Pulmonary artery endothelial cell (primary cell): ENCODE results near the gene IL18. TPM values are rescaled to one million over a fixed set of nuclear protein-coding genes. Genes with fewer than 3 reads are reported as not detected.
A peak's percentile ranks its signal among the peaks of the same experiment; 100 is the strongest.
"Not testable (repeated sequence)": the region's sequence is repeated elsewhere in the genome, so short reads cannot be mapped to it uniquely, and the experiment has no call there.

Source experiments
- DNase-seq: peaks from one replicate; pipeline ENCODE4 v3.0.0-alpha.2; 2011; ENCODE audit warnings: low read depth, low spot score
- total RNA-seq: library from RNA; depleted of rRNA; stranded (reverse); fragments of >200 nt; gene quantifications from 2 replicates; pipeline ENCODE4 v1.2.3, GENCODE V29; 2014

IL18 gene
- total RNA-seq, 1 donor from 2014 or later, result 0.99 TPM

- no peak for DNase-seq
These were observed 8.6 kb upstream of the IL18 start for GRCh38 chr11:112172362-112172994.

DNA sequence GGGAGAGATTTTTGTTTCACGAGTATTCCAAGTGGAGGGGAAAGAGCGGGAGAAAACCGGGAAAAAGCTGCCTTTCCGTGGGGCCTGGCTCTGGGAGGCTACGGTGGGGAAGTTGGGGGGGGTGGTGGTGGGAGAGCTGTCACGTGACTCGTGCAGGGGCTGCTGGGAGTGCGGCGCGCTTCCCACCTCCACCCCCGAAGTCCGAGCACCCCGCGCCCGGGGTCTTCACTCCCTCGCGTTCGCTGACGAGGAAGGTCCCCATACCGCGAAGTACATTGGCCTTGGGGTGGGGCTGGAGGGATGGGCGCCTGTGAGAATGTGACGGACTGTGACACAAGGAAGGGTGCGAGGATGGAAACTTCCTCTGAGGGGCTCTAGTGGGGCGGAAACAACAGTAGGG, 3.3 kb upstream of the IL18 start, which contains the start of gene TEX12:
TEX12 (plus strand) TSS at position 228 of the 400 bp plus-strand sequence. CDS start 1,897 bp downstream, outside the sequence.
- DNase-seq, result no peak

DNA sequence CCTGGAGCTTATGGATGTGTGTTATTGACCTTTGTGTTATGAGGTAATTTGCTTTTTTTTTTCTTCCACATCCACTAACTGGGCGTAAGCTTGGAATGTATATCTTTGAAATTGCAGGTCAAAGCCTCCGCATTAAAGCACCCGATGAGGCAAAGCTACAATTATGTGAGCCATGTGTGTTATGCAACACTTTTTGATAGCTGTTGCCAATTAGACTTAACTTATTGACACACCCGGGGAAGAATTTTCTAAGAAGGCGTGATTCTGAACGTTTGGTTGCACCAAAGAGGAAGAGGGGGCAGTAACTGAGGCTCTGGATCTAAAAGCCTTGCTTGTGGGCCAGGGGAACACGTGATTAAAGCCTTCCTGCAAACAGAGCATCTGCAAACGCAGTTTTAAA, 2.7 kb upstream of the IL18 start:
- DNase-seq, result no peak

GRCh38 chr11:112165049-112165448, 1.2 kb upstream of the IL18 start:
- DNase-seq, result no peak

DNA sequence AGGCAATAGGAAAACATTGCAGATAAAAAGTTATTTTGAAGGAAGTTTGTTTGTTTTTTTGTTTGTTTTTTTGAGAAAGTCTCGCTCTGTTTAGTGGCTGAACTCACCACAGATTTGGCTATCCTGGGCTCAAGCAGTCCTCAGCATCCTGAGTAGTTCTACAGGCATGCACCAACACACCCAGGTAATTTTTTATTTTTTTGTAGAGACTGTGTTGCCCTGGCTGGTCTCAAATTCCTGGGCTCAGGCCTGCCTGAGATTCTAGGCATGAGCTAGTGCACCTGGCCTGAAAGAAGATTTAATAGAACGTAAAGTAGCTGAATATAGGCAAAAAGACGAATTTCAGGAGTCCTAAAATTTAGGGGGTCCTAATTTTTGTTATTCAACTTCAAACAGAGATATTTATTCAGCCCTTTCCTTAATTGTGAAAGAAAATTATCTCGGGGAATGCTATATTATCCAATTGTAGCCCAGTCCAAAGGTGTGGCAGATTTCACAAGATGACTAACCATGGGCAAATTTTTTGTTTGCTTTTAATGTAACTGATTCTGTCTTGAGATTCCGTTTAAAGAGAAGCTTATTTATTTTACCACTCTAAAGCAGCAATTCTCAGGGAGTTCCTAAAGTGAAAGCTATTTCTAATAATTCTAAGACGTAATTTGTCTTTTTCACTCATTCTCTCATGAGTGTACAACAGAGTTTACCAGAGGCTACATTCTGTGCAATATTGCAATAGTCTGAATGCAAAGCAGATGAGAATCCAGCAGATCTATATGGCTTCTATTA, 940 bp downstream of the IL18 start:
- no peak for DNase-seq

DNA sequence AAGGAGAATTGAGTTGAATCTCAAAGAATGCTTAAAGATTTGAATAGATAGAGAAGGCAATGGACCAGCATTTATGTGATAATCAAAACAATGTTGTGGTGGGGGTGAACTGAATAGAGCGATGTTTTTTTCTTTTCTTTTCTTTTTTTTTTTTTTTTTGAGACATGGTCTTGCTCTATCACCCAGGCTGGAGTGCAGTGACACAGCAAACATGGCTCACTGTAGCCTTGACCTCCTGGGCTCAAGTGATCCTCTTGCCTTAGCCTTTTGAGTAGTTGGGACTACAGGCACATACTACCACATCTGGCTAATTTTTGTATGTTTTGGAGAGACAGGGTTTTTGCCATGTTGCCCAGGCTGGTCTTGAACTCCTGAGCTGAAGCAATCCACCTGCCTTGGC, 1.7 kb downstream of the IL18 start:
- DNase-seq, result not testable (repeated sequence)

GRCh38 chr11:112161012-112161411, 2.9 kb downstream of the IL18 start:
- no peak for DNase-seq

DNA sequence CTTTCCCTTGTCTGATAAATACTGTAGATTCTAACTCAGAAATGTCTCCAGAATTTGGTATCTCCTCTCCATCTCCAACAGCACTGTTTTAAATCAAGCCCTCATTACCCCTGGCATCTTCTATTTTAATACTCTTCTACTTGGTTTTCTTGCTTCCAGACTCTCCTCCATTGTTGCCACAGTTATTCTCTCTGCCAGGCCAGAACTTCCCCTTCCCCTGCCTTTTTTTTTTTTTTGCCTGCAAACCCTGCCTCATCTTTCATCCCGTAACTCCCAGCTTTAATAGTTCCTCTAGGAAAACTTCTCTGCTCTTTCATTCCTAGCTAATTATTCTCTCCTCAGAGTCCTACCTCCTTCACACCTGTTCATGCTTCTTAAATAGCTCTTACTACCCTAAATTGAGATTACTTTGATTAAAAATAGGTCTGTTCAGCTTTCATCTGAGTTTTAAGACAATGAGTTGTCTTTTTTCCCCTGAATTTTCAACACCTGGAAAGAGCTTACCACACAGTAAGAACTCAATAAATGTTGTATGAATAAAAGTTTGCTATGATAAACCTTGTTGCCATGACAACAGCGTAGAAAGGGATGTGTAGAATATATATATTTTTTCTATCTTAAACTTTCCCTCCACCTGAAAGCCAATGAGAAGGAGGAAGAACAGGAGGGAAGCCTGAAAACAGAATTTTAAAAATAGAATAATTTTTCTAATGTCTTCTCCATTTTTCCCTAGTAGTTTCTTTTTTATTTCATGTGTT, 3.6 kb downstream of the IL18 start:
- DNase-seq, result no peak

DNA sequence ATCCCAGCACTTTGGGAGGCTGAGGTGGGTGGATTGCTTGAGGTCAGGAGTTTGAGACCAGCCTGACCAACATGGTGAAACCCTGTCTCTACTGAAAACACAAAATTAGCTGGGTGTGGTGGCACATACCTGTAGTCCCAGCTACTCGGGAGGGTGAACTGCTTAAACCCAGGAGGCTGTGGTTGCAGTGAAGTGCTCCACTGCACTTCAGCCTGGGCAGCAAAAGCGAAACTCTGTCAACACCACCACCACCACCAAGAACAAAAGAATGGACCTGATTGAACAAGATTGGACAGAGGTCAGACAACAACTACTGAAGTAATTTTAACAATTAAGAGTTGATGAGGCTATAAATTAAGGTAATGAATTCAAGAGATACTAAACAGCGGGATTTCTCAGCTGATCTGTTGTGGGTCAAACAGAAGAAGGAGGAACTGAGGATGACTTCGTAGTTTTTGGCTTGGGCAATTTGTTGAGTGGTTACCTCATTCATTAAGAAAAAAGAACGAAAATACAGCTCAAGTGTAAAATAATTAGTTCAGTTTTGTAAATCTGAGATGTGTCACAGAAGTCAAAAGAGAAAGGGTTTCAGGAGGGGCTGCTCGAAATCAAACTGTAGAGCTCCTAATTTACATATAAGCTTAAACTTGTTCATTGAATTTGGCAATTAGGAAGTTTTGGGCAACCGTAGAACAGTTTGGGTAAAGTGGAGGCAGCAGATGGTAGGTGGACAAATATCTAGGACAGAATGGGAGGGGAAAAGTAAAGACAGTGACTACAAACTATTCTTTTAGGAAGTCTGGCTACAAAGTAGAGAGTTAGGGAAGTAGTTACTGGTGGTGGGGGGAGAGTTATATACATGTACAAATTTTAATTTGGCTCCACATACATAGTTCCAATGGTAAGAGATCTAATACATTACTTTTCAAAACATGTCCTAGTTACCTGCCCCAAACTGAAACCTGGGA, 4.5 kb downstream of the IL18 start:
- DNase-seq, result no peak

- peak; percentile 60 for DNase-seq
These were observed 6.7 kb downstream of the IL18 start for GRCh38 chr11:112156956-112157766.

DNA sequence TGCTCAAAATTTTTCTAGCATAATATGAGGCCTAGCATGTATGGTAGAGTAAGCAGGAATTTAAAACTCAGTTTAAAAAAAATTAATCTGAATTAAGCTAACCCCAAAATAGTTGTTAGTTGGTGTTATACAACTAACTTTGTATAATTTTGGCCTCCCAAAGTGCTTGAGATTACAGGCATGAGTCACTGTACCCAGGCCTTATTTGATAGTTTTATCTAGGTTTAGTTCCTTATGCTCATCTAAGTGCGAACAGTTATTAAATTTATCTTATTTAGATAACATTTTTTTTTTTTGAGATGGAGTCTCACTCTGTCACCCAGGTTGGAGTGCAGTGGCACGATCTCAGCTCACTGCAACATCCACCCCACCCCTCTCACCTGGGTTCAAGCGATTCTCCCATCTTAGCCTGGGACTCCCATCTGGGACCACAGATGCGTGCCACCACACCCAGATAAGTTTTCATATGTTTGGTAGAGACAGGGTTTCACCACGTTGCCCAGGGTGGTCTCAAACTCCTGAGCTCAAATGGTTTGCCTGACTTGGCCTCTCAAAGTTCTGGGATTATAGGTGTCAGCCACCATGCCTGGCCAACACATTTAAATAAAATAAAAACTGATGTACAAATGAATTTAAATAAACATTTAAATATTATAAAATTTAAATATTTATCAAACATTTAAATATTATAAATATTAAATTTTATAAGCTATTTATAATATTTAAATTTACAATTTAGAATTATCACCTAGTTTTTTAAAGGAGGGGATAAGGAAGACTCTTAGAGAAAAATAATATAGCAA, 7.5 kb downstream of the IL18 start:
- no peak for DNase-seq

- DNase-seq, result no peak
These were observed 13.4 kb downstream of the IL18 start for GRCh38 chr11:112150517-112150916.

- no peak for DNase-seq
These were observed 20.3 kb downstream of the IL18 start for GRCh38 chr11:112143597-112143996.

GRCh38 chr11:112134473-112134872, 29.4 kb downstream of the IL18 start:
- no peak for DNase-seq

GRCh38 chr11:112132737-112133136, 31.2 kb downstream of the IL18 start:
- DNase-seq, result no peak

DNA sequence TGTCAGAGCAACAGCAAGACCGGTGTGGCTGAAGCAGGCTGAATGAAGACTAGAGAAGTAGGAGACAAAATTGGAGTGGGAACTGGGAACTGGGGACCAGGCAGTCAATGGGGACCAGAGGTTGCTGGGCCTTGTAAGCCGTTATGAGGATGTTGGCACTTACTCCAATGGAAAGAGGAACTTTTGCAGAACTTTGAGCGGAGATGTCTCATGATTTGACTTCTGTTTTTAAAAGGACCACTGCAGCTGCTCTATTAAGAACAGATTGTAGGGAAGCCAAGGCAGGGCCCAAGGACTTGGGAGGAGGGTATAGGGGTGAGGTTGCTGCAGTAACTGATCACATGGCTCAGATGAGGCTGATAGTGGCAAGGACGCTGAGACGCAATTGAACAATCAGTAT, 34.2 kb downstream of the IL18 start:
- no peak for DNase-seq

- peak; percentile 17 for DNase-seq
These were observed 35.3 kb downstream of the IL18 start for GRCh38 chr11:112128483-112129121.

GRCh38 chr11:112127056-112127455, 36.8 kb downstream of the IL18 start:
- DNase-seq, result no peak

DNA sequence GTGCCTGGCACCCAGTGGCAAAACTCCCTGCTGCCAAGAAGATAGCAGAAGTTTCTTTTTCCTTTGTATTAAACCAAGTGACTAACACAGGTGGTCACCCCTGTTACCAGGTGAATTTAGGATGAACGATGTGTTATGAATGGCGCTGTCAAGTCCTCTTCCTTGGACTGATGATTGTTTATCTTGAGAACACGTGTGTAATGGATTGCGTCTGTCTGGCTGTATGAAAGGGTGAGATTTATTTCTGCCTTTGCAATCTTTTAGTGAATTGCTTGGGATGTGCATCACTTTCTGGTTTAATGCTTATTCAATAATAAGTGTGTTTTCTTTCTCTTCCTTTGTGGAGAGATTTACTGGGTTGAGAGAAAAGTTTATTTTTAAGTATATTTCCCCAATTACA, 40.8 kb downstream of the IL18 start:
- DNase-seq, result no peak
